ENCODE results near the gene AKIRIN2.
"Not testable (repeated sequence)": the region's sequence is repeated elsewhere in the genome, so short reads cannot be mapped to it uniquely, and the experiment has no call there.

AKIRIN2 gene

GRCh38 chr6:87687893-87688292, 14.1 kb downstream of the AKIRIN2 start:
- not testable (repeated sequence) for DNase-seq (ENCODE audit: low read depth in 2 of 2)

GRCh38 chr6:87687296-87687695, 14.7 kb downstream of the AKIRIN2 start:
- DNase-seq (ENCODE audit: low read depth in 2 of 2) = no peak

- not testable (repeated sequence) for DNase-seq (ENCODE audit: low read depth in 2 of 2)
These were observed 15.3 kb downstream of the AKIRIN2 start for GRCh38 chr6:87686636-87687205.

DNA sequence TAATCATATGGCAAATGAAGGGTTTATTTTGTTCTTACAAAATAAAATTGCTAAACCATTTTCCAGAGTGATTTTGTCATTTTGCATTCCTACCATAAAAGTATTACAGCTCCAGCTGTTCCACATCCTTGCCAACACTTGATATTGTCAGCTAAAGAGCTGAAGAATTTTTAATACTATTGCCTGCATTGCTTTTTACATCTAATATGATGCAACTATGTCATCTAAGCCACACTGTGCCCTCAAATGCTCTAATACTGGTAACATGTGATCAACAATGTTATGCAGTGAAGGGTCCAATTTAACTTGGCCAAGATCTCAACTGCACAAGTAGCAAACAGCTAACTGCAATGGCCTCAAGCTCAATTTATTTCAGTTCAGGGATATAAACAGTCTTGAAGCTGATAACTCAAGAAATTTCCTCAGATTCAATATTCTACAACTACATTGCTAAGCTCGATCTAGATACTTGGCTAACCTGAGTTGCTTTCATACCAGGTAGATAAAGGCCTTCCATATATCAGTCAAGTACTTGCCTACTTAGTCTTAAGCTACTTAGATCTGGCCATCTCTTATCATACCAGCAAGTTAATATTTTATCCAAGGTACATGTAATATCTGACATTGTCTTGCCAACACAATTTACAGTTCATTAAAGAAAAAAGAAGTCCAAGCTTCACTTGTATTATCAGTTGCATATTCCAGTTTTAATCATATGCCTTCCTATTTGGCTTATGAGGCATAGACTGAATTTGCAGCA, 17.0 kb downstream of the AKIRIN2 start:
- DNase-seq (ENCODE audit: low read depth in 2 of 2) = no peak

- DNase-seq (ENCODE audit: low read depth in 2 of 2) = no peak
These were observed 18.1 kb downstream of the AKIRIN2 start for GRCh38 chr6:87683890-87684289.

- no peak for DNase-seq (ENCODE audit: low read depth in 2 of 2)
These were observed 19.7 kb downstream of the AKIRIN2 start for GRCh38 chr6:87682310-87682709.

DNA sequence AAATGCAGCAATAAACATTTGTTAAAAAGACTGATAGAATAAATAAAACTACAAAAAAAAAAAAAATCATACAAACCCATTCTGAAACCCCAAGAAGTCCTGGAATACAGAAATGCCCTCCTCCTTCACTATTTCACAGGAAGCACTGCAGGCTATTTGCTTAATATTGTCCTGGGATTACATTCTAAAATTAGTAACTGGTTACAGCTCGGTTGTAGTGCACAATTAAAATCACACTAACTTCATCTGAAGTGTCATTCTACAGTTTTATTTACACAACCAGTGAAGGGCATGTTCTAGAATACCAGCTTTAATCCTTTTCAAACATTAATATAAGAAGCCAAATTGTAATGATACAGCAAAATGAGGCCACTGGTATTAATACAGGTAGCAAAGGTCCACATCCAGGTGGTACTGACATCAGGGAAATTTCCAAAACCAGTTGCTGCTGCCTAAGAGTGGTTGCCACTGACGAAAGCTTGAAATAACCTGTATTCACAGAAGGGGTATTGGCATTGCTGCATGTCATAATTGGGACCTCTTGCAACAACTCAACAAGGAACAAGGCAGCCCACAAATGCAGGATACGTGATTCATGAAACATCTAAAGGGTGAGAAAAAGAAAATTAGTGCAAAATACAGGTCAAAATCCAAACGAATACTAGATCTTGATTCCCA, 26.9 kb downstream of the AKIRIN2 start:
- no peak for DNase-seq (ENCODE audit: low read depth in 2 of 2)

- DNase-seq (ENCODE audit: low read depth in 2 of 2) = no peak
These were observed 27.7 kb downstream of the AKIRIN2 start for GRCh38 chr6:87674290-87674689.

DNA sequence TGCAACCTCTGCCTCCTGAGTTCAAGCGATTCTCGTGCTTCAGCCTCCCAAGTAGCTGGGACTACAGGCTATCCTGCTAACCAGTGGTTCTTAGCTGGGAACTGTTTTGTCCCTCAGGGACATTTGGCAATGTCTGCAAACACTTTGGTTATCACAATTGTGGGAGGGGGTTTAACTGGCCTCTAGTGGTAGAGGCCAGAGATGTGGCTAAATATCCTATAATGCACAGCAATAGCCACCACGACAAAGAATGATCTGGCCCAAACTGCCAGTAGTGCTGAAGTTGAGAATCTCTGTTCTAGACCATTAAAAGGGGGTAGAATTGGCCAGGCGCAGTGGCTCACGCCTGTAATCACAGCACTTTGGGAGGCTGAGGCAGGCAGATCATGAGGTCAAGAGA, 28.8 kb downstream of the AKIRIN2 start:
- no peak for DNase-seq (ENCODE audit: low read depth in 2 of 2)

DNA sequence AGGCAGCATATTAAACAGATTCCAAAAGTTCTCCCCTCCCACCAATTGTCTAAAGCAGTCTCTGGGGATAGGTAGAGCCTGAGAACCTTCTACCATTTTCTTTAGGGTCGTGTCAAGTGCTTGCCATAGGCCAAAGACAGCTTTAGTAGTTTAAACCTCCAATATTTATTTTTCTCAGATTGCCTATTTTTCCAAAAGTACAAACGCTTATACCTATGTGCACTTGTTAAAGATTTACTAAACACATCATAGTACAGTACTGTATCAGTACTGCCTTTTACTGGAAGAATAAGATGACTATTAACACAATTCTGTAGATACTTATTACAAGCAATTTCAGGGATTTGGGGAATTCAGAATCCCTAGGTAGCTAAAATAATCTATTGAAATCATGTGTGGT, 29.4 kb downstream of the AKIRIN2 start:
- no peak for DNase-seq (ENCODE audit: low read depth in 2 of 2)

DNA sequence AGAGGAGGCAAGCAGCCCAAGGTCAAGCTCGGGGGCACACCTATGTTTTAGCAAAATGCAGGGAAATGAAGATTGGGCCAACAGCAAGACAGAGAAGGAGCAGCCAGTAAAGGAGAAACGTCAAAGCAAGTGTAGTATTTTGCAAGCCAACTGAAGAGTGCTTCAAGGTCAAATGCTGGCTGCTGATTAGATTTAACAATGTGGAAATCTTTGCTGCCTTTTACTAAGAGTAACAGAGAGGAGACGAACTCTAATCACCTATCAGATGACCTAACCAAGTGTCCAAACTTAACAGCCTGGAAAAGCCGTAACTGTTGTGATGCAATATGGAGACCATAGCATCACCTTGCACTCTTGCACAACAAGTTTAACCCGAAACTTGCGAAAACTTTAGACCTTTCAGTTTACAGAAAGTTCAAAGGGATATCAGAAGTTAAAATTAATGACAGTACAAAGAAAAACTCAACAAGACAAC, 30.4 kb downstream of the AKIRIN2 start:
- no peak for DNase-seq (ENCODE audit: low read depth in 2 of 2)

DNA sequence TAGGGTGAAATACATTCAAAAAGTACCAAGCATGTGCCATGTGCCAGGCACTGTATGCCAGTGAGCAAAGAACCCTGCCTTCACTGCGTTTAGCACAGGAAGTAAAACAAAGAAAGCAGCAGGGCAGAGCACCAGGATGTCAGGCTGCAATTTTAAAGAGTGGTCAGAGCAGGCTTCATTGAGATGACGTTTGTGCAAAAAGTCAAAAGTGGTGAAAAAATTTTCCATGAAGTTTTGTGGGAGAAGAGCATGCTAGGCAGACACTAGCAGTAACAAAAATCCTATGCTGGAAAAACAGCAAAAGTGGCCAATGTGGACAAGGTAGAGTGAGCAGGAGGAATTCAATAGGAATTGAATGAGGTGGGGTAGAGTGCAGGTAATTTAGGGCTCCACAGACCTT, 31.3 kb downstream of the AKIRIN2 start:
- DNase-seq (ENCODE audit: low read depth in 2 of 2) = no peak

DNA sequence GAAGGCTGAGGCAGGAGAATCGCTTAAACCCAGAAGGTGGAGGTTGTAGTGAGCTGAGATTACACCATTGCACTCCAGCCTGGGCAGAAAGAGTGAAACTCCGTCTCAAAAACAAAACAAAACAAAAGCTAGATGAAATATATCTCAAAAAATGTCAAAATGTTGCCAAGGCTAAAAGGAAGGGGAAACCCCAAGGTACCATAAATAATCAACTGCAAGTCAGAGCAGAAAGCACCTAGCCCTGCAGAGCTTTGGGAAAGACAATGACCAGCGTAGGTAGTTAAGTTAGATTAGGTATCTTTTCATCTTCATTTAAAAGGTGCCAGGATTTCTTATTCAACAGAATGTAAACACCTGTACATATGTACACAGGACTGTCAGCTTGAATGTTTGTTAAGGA, 33.0 kb downstream of the AKIRIN2 start:
- DNase-seq (ENCODE audit: low read depth in 2 of 2) = no peak

DNA sequence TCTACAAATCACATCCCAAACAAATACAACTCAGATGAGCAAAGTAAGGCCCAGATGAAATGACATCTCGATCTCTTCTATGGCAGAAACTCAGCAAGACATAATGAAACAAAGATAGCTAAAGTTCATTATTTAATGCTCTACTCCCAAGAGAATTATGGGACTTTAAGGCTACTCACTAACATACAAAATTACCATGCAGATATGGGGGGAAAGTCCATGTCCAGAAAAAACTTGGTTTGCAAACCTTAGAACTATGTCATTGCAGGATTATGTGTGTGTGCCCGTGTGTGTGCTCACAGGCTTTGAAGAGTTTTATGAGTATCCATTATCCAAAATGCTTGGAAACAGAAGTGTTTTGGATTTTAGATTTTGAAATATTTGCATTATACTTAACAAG, 34.0 kb downstream of the AKIRIN2 start:
- DNase-seq (ENCODE audit: low read depth in 2 of 2) = no peak

DNA sequence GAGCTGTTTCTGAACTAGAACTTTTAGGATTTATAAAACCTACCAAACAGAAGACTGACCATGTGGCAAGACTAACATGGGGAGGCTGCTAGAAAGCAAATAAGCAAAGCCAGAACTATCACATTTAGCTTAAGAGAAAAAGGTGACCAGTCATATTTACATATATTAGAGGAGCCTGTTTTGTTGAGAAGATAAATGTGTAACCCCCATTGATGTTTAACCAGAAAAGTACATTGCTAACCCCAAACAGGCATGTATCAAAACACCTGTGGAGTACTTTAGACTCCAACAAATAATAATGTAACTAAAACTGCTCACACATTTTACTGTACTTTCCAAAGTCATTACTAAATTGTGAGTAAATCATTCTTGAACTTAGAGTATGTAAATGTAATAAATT, 35.0 kb downstream of the AKIRIN2 start:
- no peak for DNase-seq (ENCODE audit: low read depth in 2 of 2)

DNA sequence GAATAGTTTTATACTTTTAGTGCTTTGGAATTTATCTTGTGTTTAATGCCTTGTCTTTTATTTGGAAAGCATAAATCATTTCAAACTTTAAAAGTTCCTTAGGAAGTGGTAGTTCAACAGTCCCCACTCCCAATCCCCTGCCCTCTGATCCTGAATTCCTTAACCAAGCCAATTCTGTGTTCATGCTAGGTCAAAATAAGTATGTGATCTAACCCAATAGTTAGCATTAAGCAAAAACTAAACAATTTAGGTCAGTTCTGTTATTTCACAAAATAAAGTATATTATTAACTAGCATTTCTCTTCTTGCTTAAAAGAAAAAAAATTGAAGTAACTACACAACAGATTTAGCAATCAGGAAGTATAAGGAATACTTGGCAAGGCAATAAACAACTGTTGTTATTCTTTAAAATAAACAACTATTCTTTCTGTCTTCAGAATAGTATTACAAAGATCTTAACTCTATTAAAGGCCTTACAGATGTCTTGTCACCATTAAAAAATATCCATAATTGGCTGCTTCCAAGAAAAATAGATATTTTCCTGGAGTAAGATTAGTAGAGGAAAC, 37.0 kb downstream of the AKIRIN2 start:
- no peak for DNase-seq (ENCODE audit: low read depth in 2 of 2)

DNA sequence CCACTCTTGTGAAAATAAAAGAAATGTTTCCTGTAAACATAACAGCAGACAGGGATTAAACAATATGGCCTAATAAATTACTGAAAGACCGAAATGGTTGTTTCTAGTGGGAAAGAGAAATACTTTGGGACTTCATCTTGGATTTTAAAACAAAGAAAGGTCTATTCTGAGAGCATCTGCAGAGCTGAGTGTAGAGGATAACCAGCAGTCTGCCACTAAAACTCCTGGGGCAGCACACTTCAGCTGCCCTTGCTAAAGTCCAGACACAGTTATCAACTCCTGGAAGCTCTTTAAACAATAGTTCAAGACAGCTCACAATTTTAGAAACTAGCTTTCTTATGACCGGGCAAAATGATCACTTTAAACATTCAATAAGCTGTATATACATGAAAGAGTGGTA, 38.6 kb downstream of the AKIRIN2 start:
- DNase-seq (ENCODE audit: low read depth in 2 of 2) = no peak

GRCh38 chr6:87661503-87661902, 40.5 kb downstream of the AKIRIN2 start:
- no peak for DNase-seq (ENCODE audit: low read depth in 2 of 2)

DNA sequence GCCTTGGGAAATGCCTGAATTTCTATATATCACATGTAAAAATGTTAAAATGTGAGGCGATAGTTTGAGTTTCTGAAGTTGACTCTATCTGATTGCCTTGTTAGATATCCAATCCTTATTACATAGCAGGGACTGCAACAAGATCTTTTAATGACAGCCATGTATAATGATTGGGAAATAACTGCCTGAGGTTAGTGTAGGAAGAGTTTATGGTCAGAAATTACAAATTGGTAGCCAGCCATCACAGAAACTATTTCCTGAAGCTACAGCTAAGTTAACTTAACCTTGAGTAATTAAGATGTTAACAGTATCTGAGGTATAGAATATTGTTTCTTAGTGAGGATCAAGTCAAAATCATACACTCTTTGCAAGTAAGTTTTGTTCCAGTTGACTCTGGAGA, 41.0 kb downstream of the AKIRIN2 start:
- no peak for DNase-seq (ENCODE audit: low read depth in 2 of 2)

DNA sequence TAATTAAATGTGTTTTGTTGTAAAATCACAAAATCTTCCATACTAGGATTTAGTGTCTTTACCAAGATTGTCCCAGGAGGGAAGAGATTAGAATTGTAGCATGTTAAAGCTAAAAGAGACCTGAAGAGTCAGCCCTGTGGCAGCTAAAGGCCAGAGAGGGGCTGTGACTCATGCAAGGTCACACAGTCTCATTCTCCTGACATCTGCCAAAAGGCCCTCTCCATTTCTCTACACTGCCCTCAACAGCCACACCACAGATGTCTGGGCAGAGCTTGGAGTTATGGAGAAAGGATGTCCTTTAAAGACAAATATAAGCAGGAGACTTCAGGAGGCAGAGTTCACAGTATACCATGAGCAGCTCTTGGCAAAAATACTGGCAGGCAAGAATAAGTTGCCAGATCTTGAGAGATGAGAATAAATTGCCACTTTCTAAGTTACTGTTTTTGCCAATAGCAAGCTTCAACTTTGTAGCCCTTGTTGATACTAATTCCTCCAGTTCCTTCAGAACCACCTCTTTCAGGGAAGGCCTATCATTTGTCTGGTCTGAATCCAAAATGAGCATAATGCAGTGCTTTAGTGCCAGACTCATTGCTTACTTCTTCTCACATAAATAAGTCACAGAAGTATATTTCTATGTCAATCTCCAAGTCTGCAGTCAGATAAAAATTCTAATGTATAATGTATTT, 41.7 kb downstream of the AKIRIN2 start:
- no peak for DNase-seq (ENCODE audit: low read depth in 2 of 2)

DNA sequence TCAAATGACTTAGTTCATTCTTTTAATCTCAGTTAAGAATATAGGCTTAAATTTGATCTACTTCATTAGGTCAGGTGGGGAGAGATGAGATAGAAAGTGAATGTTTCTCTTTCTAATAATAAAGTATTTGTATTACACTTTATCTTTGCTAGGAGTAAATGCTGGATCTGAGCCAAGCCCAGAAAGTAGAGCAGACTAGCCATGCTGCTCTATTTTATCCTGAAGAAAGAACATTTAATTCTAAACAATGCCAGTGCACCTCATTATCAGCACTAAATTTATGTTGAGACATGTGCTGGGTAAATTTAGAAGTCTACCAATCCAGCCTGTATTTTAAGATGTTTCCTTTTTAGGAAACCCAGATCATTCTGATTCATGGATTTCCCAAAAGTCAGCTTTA, 43.5 kb downstream of the AKIRIN2 start:
- no peak for DNase-seq (ENCODE audit: low read depth in 2 of 2)

GRCh38 chr6:87656857-87657256, 45.2 kb downstream of the AKIRIN2 start:
- DNase-seq (ENCODE audit: low read depth in 2 of 2) = no peak

All from stimulated activated CD8-positive, alpha-beta memory T cell treated with anti-CD3 and anti-CD28 coated beads, Interleukin-7, amount 100 ng/mL, for 4 hours (primary cell).